Activated T-helper 2 cell treated with anti-CD3 and anti-CD28 coated beads, Interferon-gamma antibody, Interleukin-2, Interleukin-4, amounts not matched to agents 10 μg/mL and 5 μg/mL and 100 μg/mL, durations not matched to agents 14 hours and 24 hours and 36 hours (primary cell): ENCODE results near the gene KIAA0513. TPM values are rescaled to one million over a fixed set of nuclear protein-coding genes. Genes with fewer than 3 reads are reported as not detected.

Experiments used
- DNase-seq: peaks from one replicate; pipeline ENCODE4 v3.0.0; 2021; ENCODE audit warnings: low spot score
- H3K27ac Mint-ChIP-seq: one replicate; pipeline ENCODE4 v1.8.0; 2021; ENCODE audit warnings: mixed read lengths
- H3K27me3 Mint-ChIP-seq: one replicate; pipeline ENCODE4 v1.8.0; 2021; ENCODE audit warnings: low read depth, mixed read lengths
- H3K36me3 Mint-ChIP-seq: one replicate; pipeline ENCODE4 v1.8.0; 2021; ENCODE audit warnings: low read depth, mixed read lengths
- H3K4me1 Mint-ChIP-seq: one replicate; pipeline ENCODE4 v1.8.0; 2021; ENCODE audit warnings: low read depth, mixed read lengths
- H3K4me3 Mint-ChIP-seq: one replicate; pipeline ENCODE4 v1.8.0; 2021; ENCODE audit warnings: low read depth, mild to moderate bottlenecking, moderate library complexity, mixed read lengths
- H3K9me3 Mint-ChIP-seq: one replicate; pipeline ENCODE4 v1.8.0; 2021; ENCODE audit warnings: mixed read lengths
- intact Hi-C: fragments of 100-400 bp; cut with micrococcal nuclease; formaldehyde crosslinking; loops from one replicate; pipeline ENCODE4 v1.15.1; 2023
- total RNA-seq: library from RNA; stranded (reverse); gene quantifications from 2 replicates; pipeline ENCODE4 v1.2.3, GENCODE V29; 2022

KIAA0513 gene
- total RNA-seq, 1 donor from 2014 or later = 13.6 TPM

- no peaks in the 10 kb centered on the region for H3K27me3 Mint-ChIP-seq
- no peaks in the 10 kb centered on the region for H3K9me3 Mint-ChIP-seq
- H3K27ac Mint-ChIP-seq = no peak overlapping the region
- no peak for DNase-seq
- peaks cover 32% of the 10 kb centered on the region for H3K36me3 Mint-ChIP-seq
- peaks cover 10% of the 10 kb centered on the region for H3K4me1 Mint-ChIP-seq
- intact Hi-C loops = no loop called here
- no peak overlapping the region for H3K4me3 Mint-ChIP-seq
These were observed 31.9 kb upstream of the KIAA0513 start for GRCh38 chr16:84995663-84996062.

- Mint-ChIP-seq H3K27ac (no peak overlapping the region), H3K4me1 (peaks cover 10% of the 10 kb centered on the region), H3K9me3 (no peaks in the 10 kb centered on the region), H3K36me3 (peaks cover 29% of the 10 kb centered on the region), H3K27me3 (no peaks in the 10 kb centered on the region), H3K4me3 (no peak overlapping the region)
- no peak for DNase-seq
- intact Hi-C loops = no loop called here
These were observed 31.2 kb upstream of the KIAA0513 start for GRCh38 chr16:84996365-84996764.

- no peaks in the 10 kb centered on the region for H3K27me3 Mint-ChIP-seq
- peak overlapping the region; percentile 16 for H3K27ac Mint-ChIP-seq
- intact Hi-C loops = no loop called here
- no peak overlapping the region for H3K4me3 Mint-ChIP-seq
- H3K36me3 Mint-ChIP-seq = peaks cover 24% of the 10 kb centered on the region
- no peak for DNase-seq
- H3K9me3 Mint-ChIP-seq = no peaks in the 10 kb centered on the region
- H3K4me1 Mint-ChIP-seq = peaks cover 26% of the 10 kb centered on the region
These were observed 28.4 kb upstream of the KIAA0513 start for GRCh38 chr16:84999200-84999599.

GRCh38 chr16:84999857-85000480, 27.6 kb upstream of the KIAA0513 start:
- Mint-ChIP-seq H3K27ac (no peak overlapping the region), H3K27me3 (no peaks in the 10 kb centered on the region), H3K4me1 (peaks cover 32% of the 10 kb centered on the region), H3K36me3 (peaks cover 20% of the 10 kb centered on the region), H3K9me3 (no peaks in the 10 kb centered on the region), H3K4me3 (no peak overlapping the region)
- intact Hi-C loops = no loop called here
- no peak for DNase-seq

GRCh38 chr16:85002099-85002541, 25.5 kb upstream of the KIAA0513 start:
- Mint-ChIP-seq H3K9me3 (no peaks in the 10 kb centered on the region), H3K4me3 (no peak overlapping the region), H3K36me3 (peaks cover 13% of the 10 kb centered on the region), H3K27me3 (no peaks in the 10 kb centered on the region), H3K27ac (no peak overlapping the region), H3K4me1 (peaks cover 30% of the 10 kb centered on the region)
- no peak for DNase-seq
- intact Hi-C loops = no loop called here

GRCh38 chr16:85002608-85003007, 25.0 kb upstream of the KIAA0513 start:
- DNase-seq = no peak
- intact Hi-C loops = no loop called here
- no peaks in the 10 kb centered on the region for H3K27me3 Mint-ChIP-seq
- H3K4me3 Mint-ChIP-seq = no peak overlapping the region
- peak overlapping the region; percentile 22 for H3K27ac Mint-ChIP-seq
- peaks cover 13% of the 10 kb centered on the region for H3K36me3 Mint-ChIP-seq
- no peaks in the 10 kb centered on the region for H3K9me3 Mint-ChIP-seq
- peaks cover 32% of the 10 kb centered on the region for H3K4me1 Mint-ChIP-seq

GRCh38 chr16:85003076-85003475, 24.5 kb upstream of the KIAA0513 start:
- H3K4me1 Mint-ChIP-seq = peaks cover 33% of the 10 kb centered on the region
- no peak for DNase-seq
- H3K27me3 Mint-ChIP-seq = no peaks in the 10 kb centered on the region
- no peak overlapping the region for H3K4me3 Mint-ChIP-seq
- intact Hi-C loops = no loop called here
- H3K27ac Mint-ChIP-seq = peak overlapping the region; percentile 22
- H3K36me3 Mint-ChIP-seq = peaks cover 13% of the 10 kb centered on the region
- no peaks in the 10 kb centered on the region for H3K9me3 Mint-ChIP-seq

- Mint-ChIP-seq H3K4me3 (no peak overlapping the region), H3K27me3 (no peaks in the 10 kb centered on the region), H3K36me3 (peaks cover 13% of the 10 kb centered on the region), H3K4me1 (peaks cover 35% of the 10 kb centered on the region), H3K9me3 (no peaks in the 10 kb centered on the region), H3K27ac (no peak overlapping the region)
- intact Hi-C loops = no loop called here
- no peak for DNase-seq
These were observed 23.6 kb upstream of the KIAA0513 start for GRCh38 chr16:85003725-85004586.

GRCh38 chr16:85004587-85005205, 22.9 kb upstream of the KIAA0513 start:
- no peak for DNase-seq
- no peak overlapping the region for H3K4me3 Mint-ChIP-seq
- no peaks in the 10 kb centered on the region for H3K9me3 Mint-ChIP-seq
- H3K36me3 Mint-ChIP-seq = peaks cover 13% of the 10 kb centered on the region
- H3K27ac Mint-ChIP-seq = peak overlapping the region; percentile 51
- H3K27me3 Mint-ChIP-seq = no peaks in the 10 kb centered on the region
- peaks cover 34% of the 10 kb centered on the region for H3K4me1 Mint-ChIP-seq
- intact Hi-C loops = no loop called here

- Mint-ChIP-seq H3K4me3 (no peak overlapping the region), H3K27me3 (no peaks in the 10 kb centered on the region), H3K27ac (no peak overlapping the region), H3K9me3 (no peaks in the 10 kb centered on the region), H3K36me3 (peaks cover 13% of the 10 kb centered on the region), H3K4me1 (peaks cover 40% of the 10 kb centered on the region)
- intact Hi-C loops = no loop called here
- DNase-seq = no peak
These were observed 22.1 kb upstream of the KIAA0513 start for GRCh38 chr16:85005285-85006069.

- no peak for DNase-seq
- H3K27me3 Mint-ChIP-seq = no peaks in the 10 kb centered on the region
- H3K4me1 Mint-ChIP-seq = peaks cover 43% of the 10 kb centered on the region
- no peak overlapping the region for H3K27ac Mint-ChIP-seq
- peaks cover 13% of the 10 kb centered on the region for H3K36me3 Mint-ChIP-seq
- H3K4me3 Mint-ChIP-seq = no peak overlapping the region
- intact Hi-C loops = no loop called here
- H3K9me3 Mint-ChIP-seq = no peaks in the 10 kb centered on the region
These were observed 21.0 kb upstream of the KIAA0513 start for GRCh38 chr16:85006639-85007038.

- Mint-ChIP-seq H3K4me3 (no peak overlapping the region), H3K27me3 (no peaks in the 10 kb centered on the region), H3K36me3 (peaks cover 13% of the 10 kb centered on the region), H3K9me3 (no peaks in the 10 kb centered on the region), H3K27ac (no peak overlapping the region), H3K4me1 (peaks cover 39% of the 10 kb centered on the region)
- intact Hi-C loops = no loop called here
- DNase-seq = no peak
These were observed 19.9 kb upstream of the KIAA0513 start for GRCh38 chr16:85007496-85008214.
